ENCODE measurements around the gene MLKL.
A peak's percentile ranks its signal among the peaks of the same experiment; 100 is the strongest.

MLKL gene

DNA sequence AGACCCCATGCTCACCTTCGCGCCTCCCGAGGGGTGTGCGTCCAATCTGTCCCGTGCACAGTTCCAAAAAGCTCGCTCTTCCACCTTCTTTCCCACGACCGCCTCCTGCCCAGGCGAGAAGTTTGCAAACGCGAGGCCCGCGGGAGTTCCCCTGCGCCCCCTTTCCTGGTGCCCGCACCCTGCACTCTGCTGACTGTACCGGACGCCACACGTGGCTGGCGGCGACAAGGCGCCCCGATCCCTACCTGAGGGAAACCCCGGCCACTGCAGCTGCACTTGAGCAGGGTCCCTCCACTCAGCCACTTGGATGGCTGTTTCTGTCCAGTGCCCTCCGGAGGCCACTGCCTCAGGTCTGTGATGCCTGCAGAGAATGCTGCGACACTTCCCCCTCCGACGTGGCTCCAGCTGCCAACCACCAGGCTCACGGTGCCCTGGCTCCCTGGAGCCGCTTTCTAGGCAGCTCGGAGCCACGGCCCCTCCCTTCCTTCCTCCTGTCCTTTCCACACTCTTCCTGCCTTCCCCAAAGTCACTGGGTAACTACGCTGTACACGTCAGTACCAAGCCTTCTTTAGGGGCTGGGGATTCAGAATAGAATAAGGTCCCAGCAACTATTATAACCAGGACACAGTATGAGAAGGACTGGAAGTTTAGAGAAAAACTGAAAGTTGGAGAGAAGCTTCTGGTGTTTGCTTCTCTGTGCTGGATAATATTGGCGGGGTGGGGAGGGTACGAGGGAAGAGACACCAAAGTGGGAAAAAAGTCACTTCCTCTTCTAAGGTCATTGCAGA is at the start of gene MLKL:
MLKL (minus strand) TSS at position 425 of the 788 bp plus-strand sequence. CDS start 5,105 bp downstream, outside the sequence.
- in situ Hi-C loops (cut with MboI; ENCODE audit: low pct_unique_long_range_greater_than_20kb, low sequenced_read_pairs), result no loop called here

DNA sequence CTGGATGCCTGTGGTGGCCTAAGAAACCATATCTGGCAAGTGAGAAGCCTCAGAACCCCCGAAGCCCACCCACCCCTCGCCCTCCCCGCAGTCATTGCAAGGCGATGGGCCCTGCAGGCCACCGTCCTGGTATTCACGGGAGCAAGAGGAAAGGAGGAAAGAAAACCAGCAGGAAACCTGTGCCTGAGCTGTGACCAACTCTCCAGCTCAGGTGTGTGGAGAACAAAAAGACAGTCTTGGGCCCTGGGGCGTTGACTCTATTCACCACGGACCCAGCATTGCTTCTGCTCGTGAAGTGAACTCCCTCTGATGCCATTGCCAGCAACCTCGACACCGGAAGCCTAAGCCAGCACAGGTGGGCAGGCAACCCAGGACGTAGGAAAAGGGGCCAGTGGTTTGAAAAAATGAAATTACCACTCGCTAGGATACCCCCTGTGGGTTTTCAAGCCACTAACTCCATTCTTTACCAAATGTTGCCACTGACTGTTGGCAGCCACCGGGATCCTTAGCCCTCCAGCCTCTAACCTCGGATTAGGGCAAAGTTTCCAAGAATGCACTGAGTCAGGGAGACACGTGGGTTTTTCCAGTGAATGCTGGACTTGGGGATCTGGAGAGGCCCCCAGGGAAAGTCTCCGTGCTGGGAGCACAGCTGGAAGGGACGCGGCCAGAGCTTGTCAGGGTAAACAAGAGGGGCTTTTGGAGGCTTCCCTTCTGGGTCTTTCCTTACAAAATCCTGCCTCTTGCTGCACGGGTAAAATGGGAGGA is 48.8 kb upstream of the MLKL start:
- DNase-seq, result no peak
- in situ Hi-C loops (cut with MboI; ENCODE audit: low pct_unique_long_range_greater_than_20kb, low sequenced_read_pairs), result no loop called here

More for the DNA sequence above, at the start of gene MLKL:
- DNase-seq, result peak; percentile 90

DNA sequence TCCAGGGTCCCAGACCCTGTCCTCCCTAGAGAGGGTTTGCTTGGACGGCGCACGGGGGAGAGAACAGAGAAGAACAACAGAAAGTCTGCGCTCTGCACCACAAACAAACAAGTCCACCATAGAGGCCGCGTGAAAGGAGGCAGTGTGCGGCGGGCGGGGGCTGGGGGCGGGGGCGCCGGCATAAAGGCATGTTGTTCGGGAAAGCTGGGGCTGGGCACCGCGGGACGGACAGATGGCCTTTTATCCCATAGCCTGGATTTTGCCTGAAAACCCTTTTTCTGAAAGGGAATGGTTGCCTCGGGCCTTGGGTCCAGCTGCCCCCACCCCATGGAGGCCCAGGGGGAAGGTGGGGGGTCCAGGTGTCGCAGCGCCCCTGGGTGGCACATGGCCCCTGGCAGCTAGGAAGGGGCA is 48.0 kb upstream of the MLKL start:
- in situ Hi-C loops (cut with MboI; ENCODE audit: low pct_unique_long_range_greater_than_20kb, low sequenced_read_pairs), result no loop called here
- no peak for DNase-seq

DNA sequence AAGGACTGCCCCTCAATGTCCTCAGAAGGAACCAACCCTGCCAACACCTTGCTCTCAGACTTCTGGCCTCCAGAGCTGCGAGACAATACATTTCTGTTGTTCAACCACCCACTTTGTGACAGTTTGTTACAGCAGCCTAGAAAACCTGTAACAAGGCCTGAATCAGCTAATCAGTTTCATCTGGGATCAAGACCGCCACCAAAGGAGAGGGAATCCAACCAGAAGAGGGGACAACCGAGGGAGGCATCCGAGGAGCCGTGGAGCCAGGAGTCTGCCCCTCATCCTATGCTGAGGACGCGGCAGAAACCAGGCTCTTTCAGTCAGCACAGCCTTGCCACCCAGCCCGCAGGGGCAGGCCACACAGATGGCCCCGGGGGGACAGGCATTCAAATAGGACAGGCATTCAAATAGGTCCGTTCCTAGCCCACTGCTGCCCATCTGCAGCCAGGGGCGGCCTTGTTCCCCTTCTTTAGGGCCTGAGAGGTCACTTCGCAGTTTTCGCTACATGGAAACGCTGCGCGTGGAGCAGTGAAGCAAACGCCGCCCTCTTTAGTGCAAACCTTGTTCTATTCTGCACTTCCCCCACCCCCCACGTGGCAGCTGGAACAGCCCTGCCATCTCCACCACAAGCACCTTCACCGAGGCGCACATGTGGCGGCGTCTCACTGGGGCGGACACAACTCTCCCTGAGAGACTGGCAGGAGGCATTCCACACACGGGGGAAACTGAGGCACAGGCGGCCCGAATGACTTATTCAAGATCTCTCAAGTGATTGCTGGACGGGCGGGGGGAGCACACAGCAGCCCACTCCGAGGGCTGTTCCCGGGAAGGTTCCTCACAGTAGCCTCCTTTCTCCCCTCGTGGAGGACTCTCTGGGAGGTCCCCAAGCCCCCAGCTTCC is 47.3 kb upstream of the MLKL start:
- in situ Hi-C loops (cut with MboI; ENCODE audit: low pct_unique_long_range_greater_than_20kb, low sequenced_read_pairs), result no loop called here
- DNase-seq, result no peak

DNA sequence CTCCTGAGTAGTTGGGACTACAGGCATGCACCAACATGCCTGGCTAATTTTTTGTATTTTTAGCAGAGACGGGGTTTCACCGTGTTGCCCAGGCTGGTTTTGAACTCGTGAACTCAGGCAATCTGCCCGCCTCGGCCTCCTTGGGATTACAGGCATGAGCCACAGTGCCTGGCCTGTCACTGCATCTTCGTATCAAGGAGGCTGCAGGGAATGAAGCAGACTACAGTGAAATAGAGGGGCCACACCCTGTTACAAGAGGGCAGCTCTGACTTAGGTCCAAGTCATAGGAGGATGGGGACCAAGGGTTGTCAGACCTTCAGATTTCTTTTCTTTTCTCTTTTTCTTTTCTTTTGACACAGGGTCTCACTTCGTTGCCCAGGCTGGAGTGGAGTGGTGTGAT is 45.3 kb upstream of the MLKL start:
- in situ Hi-C loops (cut with MboI; ENCODE audit: low pct_unique_long_range_greater_than_20kb, low sequenced_read_pairs), result no loop called here
- DNase-seq, result no peak

DNA sequence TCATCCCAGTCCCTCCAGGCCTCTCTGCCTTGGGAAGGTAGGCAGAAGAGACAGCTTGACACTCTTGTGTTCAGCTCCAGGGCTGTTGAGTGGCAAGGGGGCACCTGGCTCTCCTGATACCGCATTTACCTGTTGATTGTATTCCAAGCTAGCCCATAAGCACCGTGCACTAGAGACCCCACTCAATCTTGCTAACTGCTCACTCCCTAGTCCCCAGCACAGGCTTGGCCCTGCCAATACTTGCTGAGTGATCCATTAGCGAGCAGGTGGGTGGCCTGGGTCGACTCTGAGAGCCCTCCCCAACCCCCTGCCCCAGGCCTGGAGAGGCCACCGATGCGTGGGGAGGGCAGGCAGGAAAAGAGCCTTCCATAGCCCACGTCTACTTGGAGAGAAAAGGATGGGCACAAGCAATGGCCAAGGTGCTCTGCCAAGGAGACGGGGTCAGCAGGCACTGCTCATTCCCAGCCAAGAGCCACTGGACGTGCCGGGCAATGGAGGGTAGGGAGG is 44.5 kb upstream of the MLKL start:
- in situ Hi-C loops (cut with MboI; ENCODE audit: low pct_unique_long_range_greater_than_20kb, low sequenced_read_pairs), result no loop called here

DNA sequence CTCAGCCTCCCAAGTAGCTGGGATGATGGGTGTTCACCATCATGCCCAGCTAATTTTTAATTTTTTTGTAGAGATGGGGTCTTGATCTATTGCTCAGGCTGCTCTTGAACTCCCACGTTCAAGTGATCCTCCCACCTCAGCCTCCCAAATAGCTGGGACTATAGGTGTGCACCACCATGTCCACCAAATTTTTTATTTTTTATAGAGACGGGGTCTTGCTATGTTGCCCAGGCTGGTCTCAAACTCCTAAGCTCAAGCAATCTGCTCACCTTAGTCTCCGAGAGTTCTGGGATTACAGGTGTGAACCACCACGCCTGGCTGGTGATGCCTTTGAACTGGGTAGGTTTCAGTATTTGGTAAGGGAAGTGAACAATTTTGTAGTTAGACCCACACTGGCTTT is 43.9 kb upstream of the MLKL start:
- DNase-seq, result no peak
- in situ Hi-C loops (cut with MboI; ENCODE audit: low pct_unique_long_range_greater_than_20kb, low sequenced_read_pairs), result no loop called here

More for the DNA sequence above, 44.5 kb upstream of the MLKL start:
- no peak for DNase-seq

DNA sequence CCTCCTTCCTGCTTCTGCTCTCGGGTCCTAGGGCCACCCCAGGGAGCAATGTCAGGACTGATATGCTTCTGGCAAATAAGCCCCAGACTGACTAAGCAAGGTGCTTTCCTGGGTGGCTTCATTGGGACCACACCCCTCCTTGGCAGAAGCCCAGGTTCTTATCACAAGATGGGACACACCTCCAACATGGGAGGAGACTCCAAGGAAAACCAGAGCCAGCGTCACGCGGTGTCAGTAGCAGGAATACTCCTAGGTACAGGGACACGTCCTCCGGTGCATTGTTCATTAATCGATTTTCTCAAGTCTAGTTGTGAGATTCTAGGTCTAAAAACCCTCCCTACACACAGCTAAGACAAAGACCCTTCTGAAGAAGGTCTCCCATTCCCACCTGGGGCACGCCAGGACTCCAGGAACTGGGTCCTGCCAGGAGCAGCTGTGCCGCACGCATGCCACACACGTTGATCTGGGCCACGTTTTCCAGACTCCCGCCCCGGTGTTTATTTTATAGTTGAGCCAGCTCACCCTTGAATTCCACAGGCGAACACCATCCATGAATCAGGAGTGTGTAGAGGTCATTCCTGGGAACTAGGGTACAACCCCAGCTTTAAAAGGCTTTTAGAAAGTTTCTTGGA is 43.1 kb upstream of the MLKL start:
- DNase-seq, result no peak
- in situ Hi-C loops (cut with MboI; ENCODE audit: low pct_unique_long_range_greater_than_20kb, low sequenced_read_pairs), result no loop called here

DNA sequence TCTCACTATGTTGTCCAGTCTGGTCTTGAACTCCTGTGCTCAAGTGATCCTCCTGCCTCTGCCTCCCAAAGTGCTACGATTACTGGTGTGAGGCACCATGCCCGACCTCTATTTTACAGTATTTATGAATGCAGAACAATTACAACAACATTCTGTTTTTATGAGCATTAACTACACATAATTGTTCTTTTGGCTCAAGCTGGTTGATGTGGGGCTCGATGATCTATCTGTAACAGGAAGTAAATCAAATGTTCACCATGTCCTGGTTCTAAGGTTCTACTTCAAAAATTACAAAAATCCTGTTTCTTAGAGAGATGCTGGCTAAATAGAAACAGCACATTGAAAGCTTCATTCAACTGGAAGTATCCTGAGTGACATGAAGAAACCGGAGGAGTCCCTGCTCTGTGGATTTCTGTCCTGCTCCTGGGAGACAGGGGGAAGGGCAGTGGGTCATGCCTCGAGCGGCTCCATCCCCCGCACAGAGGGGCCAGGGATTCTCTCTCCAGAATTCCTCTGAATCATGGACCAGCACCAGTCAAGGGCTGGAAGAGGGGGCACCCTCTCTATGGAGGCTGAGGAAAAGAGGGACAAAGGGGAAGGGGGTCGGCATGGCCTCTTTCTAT is 42.5 kb upstream of the MLKL start:
- DNase-seq, result no peak
- in situ Hi-C loops (cut with MboI; ENCODE audit: low pct_unique_long_range_greater_than_20kb, low sequenced_read_pairs), result no loop called here

DNA sequence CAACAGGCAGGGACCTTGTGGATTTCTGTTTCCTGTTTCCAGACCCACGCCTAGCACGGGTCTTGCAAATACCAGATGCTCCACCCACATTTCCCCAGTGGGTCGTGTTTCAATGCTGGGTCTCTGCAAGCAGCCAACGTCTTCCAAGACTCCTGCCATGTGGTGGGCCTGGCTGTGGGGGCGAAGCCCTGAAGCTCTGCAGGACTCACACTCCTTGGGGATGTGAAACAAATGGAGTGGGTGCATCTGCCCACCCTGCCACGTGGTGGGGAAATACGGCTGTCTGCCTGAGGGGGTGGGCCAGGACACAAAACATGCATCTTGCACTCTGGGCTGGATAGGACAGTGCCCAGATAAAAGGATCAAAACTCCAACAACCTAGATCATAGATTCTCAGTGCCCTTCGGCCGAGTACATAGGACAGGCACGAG is 41.4 kb upstream of the MLKL start:
- DNase-seq, result peak; percentile 38
- in situ Hi-C loops (cut with MboI; ENCODE audit: low pct_unique_long_range_greater_than_20kb, low sequenced_read_pairs), result no loop called here

DNA sequence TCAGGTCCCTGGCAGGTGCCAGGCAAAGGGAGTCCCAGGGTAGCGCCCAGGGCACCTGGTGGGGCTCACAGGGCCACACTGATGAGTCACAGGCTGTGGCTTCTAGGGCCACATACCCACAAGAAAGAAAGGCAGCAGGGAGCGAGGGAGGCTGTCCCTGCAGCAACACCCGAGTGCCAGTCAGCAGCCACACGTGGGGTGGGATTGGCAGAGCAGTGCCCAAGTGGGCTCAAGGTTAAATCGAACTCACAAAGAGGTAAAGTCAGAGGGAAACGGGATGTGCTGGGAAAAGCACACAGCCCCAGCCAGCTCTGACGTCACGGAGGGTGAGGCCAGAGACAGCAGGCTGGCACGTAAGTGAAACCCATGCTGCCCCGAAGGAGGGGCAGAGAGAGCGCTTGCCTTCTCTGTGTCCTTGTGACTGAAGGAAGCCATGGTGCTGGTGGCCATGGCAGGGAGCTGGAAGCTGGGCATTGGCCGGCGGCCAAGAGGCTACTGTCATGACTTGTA is 40.2 kb upstream of the MLKL start:
- no peak for DNase-seq
- in situ Hi-C loops (cut with MboI; ENCODE audit: low pct_unique_long_range_greater_than_20kb, low sequenced_read_pairs), result no loop called here

DNA sequence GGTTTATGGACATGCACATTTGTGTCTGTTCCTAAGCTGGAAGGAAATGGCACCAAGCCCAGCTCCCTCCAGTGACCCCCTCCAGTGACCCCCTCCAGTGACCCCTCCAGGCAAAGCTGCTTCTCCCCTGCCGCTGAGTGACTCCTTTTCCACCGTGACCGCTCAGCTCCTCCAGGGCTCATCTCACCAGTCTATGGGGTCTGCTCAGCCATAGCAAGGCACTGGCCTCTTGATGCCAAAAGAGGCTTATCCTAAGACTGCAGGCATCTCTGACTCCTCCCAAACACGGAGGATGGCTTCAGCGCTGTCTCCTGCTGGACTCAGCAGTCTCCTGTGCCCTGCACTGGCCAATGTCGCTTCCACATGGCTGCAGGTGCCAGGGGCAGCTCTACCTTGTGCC is 38.6 kb upstream of the MLKL start:
- DNase-seq, result no peak
- in situ Hi-C loops (cut with MboI; ENCODE audit: low pct_unique_long_range_greater_than_20kb, low sequenced_read_pairs), result no loop called here

DNA sequence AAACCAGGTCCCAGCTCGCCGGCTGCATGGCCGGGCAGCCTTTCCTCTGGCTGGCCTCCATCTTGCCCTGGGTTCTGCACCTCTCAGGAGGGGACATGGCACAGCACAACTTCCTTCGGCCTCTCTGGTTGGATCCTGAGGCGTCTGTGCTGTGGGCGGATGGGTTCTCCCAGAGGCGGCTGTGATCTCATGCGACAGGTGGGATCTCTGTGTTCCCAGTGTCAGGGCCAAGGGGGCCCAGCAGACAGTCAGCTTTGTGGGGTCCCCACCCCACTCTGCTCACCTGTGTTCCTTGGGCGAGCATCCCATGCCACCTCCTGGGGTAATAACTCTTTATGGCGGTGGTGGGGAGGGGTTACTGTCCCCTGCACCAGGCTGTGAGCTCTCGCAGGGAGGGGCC is 38.2 kb upstream of the MLKL start:
- in situ Hi-C loops (cut with MboI; ENCODE audit: low pct_unique_long_range_greater_than_20kb, low sequenced_read_pairs), result no loop called here
- DNase-seq, result no peak

DNA sequence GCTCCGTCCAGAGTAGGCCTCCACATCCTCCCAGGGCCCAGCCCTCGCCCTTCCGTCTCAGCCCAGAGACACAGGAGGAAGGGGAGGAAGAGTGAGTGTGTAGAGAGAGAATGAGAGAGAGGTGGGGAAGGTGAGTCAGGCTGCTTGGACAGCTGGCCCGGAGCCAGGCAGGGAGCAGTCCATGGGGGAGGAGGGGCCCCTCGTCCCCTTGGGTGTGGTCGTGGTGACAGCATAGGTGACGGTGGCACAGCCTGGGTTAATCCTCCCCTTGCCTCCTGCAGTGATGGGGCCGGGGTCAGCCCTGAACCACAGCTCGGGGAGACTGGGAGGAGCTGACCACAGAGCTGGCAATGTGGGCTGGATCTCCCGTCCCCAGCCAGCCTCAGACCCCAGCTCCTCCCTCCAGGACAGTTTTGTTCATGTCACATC is 37.5 kb upstream of the MLKL start:
- DNase-seq, result no peak
- in situ Hi-C loops (cut with MboI; ENCODE audit: low pct_unique_long_range_greater_than_20kb, low sequenced_read_pairs), result no loop called here

DNA sequence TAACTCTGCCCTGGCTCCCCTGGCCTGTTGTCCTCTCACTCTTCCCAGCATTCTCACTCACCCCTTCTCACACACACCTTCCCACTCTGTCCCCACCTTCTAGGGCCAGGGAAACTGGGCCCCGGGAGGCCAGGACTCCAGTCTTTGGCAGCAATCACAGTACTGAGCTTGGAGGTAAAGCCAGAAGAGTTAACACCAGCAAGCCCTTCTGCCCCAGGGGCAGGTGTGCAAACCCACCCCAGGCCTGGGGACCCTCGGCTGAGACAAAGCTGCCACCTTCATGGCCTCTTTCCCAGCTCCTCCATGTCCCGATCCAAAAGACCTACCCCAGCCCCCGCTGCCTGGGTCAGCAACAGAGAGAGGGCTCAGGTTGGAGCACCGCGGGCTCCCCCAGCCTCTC is 36.9 kb upstream of the MLKL start:
- in situ Hi-C loops (cut with MboI; ENCODE audit: low pct_unique_long_range_greater_than_20kb, low sequenced_read_pairs), result no loop called here
- DNase-seq, result no peak

DNA sequence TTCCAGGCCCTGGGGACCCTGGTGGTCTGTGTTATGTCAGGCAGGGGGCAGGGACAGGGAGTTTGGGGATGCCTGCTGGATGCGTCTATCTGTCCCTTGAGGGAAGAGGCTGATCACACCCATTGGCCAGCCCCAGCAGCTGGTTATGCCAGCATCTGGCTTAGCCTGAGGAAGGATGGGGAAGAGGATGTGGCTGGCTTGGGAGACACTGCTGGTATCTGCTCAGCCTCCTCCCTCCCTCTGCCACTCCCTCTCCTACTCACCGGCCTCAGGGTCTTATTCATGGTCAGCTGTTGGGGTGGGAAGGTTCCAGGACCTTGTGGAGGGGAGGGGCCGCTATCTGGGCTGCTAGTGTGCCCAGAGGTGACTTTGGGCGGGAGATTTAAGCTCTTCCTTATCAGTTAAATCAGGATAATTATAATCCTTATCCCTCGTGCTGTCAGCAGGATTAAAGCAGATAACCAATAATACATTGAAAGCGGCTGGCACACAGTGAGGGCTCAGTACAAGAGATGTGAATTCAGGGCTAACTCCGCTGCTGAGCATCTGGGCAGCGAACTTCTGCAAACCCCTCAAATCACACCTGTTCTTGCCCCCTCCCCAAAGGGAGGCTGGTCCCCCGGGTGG is 36.0 kb upstream of the MLKL start:
- DNase-seq, result no peak
- in situ Hi-C loops (cut with MboI; ENCODE audit: low pct_unique_long_range_greater_than_20kb, low sequenced_read_pairs), result no loop called here

DNA sequence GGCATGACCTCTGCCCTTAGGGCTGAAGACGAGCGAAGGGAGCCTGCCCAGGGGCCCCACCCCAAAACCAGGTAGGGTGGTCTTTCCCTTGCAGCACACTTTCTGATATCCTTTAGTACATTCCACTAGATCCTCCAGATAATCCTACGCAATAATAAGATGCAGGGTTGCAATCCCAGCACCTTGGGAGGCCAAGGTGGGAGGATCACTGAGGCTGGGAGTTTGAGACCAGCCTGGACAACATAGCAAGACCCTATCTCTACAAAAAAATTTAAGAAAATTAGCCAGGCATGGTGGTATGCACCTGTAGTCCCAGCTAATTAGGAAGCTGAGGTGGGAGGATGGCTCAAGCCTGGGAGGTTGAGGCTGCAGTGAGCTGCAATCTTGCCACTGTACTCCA is 34.9 kb upstream of the MLKL start:
- in situ Hi-C loops (cut with MboI; ENCODE audit: low pct_unique_long_range_greater_than_20kb, low sequenced_read_pairs), result no loop called here

DNA sequence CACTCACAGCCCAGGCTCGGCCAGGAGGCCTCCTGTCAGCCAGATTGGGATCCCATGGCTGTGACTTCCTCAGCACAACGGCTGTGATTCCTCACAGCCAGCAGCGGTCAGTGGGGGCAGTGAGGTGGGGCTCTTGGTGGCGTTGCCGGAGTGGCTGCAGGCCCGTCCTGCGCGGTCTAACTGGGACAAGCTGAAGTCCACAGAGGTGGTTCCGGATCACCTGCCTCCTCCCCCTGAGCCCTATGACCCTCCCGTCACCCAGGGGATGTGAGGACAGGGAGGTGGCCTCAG is 34.4 kb upstream of the MLKL start:
- DNase-seq, result no peak
- in situ Hi-C loops (cut with MboI; ENCODE audit: low pct_unique_long_range_greater_than_20kb, low sequenced_read_pairs), result no loop called here

More for the DNA sequence above, 34.9 kb upstream of the MLKL start:
- no peak for DNase-seq
